BLaER1 treated with 17β-estradiol and CSF1 and Interleukin-3, amounts not matched to agents 10 nM and 100 nM (cell line): ENCODE measurements around the gene NCOA7.

Source experiments
- H3K27ac ChIP-seq, 11 experiments: shearing (Covaris generic); formaldehyde crosslinking; 2 replicates each; pipeline ENCODE4 v1.8.1; 2022
- H3K27me3 ChIP-seq, 11 experiments: shearing (Covaris generic); formaldehyde crosslinking; 2 replicates each; pipeline ENCODE4 v1.8.1; 2022
- H3K36me3 ChIP-seq, 11 experiments: shearing (Covaris generic); formaldehyde crosslinking; 2 replicates each; pipeline ENCODE4 v1.8.1; 2022
- H3K4me1 ChIP-seq, 10 experiments: shearing (Covaris generic); formaldehyde crosslinking; 2 replicates each; pipeline ENCODE4 v1.8.1; 2022
- H3K4me2 ChIP-seq, 11 experiments: shearing (Covaris generic); formaldehyde crosslinking; 2 replicates each; pipeline ENCODE4 v1.8.1; 2022
- H3K4me3 ChIP-seq, 10 experiments: shearing (Covaris generic); formaldehyde crosslinking; 2 replicates each; pipeline ENCODE4 v1.8.1; 2022
- H3K9ac ChIP-seq, 11 experiments: shearing (Covaris generic); formaldehyde crosslinking; 2 replicates each; pipeline ENCODE4 v1.8.1; 2022
- H3K9me3 ChIP-seq, 11 experiments: shearing (Covaris generic); formaldehyde crosslinking; replicated peaks in 1 of 11; 2 replicates each; pipeline ENCODE4 v1.8.1; 2022
- H4K20me1 ChIP-seq, 11 experiments: shearing (Covaris generic); formaldehyde crosslinking; 2 replicates each; pipeline ENCODE4 v1.8.1; 2022
- Cebpa-rat ChIP-seq, 11 experiments: shearing (Covaris generic); IDR thresholded peaks; 2 replicates each; pipeline ENCODE4 v1.8.1; 2022

Gene NCOA7

DNA sequence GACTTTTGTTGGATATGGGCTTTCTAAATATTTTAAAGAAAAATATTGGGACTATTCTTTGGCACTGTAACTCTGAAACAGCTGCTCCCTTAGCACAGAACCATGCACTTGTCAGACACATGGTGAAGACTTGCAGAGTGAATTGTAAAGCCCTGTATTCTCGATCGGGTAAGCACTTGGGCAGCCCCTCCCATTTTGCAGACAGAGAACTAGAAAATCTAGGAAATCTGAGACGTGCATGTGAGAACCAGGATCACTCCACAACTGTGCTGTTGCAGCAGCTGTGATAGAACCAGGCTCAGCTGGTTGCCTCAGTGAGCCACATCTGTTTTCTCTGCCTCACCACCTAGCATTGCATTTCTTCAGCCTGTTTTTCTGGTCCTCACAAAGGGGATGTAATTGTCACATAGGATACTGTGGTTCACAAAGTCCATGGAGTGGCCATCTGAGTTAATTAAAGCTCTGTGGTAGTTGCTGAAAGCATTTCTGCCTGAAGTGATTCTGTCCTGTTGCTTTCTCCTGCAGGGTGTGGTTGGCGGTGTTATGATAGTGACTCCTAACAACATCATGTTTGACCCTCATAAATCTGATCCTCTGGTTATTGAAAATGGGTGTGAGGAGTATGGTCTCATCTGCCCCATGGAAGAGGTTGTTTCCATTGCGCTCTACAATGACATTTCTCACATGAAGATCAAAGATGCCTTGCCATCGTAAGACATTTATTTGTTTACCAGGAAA, 94.0 kb downstream of the NCOA7 start:
- peaks cover 30 to 73% (median 49%) of the 10 kb centered on the region in 11 experiments for H3K36me3 ChIP-seq
- no peak for TF ChIP-seq Cebpa-rat (IDR thresholded peaks at IDR 0.05)
- no peak overlapping the region for H3K4me2 ChIP-seq
- H3K27me3 ChIP-seq: no peaks in the 10 kb centered on the region
- H4K20me1 ChIP-seq: no peaks in the 10 kb centered on the region
- H3K27ac ChIP-seq: no peak overlapping the region
- no peaks in the 10 kb centered on the region for H3K9me3 ChIP-seq
- H3K9ac ChIP-seq: no peak overlapping the region
- H3K4me3 ChIP-seq: no peak overlapping the region
- peaks cover 4 to 10% (median 7%) of the 10 kb centered on the region in 10 experiments; a peak in 13 of 20 replicates for H3K4me1 ChIP-seq

DNA sequence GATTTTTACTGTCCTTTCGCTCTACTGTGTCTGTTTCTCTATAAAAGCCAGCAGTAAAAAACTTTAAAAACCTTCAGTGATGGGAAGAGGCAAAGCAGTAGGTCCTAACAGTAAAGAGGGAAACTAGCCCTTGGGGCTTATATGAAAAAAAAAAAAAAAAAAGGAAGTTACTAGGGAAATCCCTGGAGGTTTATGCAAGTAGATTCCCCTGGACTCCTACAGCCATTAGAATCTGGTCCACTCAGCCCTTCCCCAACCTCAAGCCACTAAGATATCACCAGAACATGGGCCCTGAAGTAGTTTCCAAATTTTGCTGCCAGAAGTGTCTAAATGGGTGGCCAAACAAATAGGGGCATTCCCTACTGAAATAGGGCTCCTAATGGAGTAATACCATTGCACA, 95.3 kb downstream of the NCOA7 start:
- Histone ChIP-seq H4K20me1 (no peaks in the 10 kb centered on the region), H3K27ac (no peak overlapping the region), H3K4me1 (peaks cover 4 to 10% (median 7%) of the 10 kb centered on the region in 10 experiments; a peak in 13 of 20 replicates), H3K9ac (no peak overlapping the region), H3K4me3 (no peak overlapping the region), H3K9me3 (no peaks in the 10 kb centered on the region), H3K27me3 (no peaks in the 10 kb centered on the region), H3K36me3 (peaks cover 26 to 72% (median 44%) of the 10 kb centered on the region in 11 experiments), H3K4me2 (peak overlapping the region in 1 of 11 experiments; percentile 39; a peak in 2 of 22 replicates)
- no peak for TF ChIP-seq Cebpa-rat (IDR thresholded peaks at IDR 0.05)

DNA sequence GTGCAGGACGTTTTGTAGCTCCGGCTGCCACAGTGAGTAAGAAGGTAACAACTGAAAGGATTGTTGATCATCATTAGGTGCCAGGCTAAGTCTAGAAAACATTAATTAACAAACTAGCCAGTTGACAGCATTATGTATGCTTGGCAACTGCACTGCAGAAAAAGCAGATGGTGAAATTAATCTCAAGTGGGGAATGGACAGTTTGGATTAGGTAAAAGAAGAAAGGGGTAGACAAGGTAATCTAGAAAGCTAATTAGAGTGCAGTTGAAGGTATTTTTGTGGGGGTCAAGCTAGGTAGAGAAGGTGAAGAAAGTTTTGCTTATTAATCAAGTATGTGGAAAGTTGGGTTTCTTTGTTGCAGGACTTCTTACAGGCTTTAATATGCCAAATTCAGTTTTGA, 96.2 kb downstream of the NCOA7 start:
- H3K9ac ChIP-seq: no peak overlapping the region
- H3K27me3 ChIP-seq: no peaks in the 10 kb centered on the region
- H3K4me1 ChIP-seq: peaks cover 4 to 10% (median 7%) of the 10 kb centered on the region in 10 experiments; a peak in 13 of 20 replicates
- H3K36me3 ChIP-seq: peaks cover 18 to 70% (median 35%) of the 10 kb centered on the region in 11 experiments; a peak in 21 of 22 replicates
- no peak for TF ChIP-seq Cebpa-rat (IDR thresholded peaks at IDR 0.05)
- no peaks in the 10 kb centered on the region for H4K20me1 ChIP-seq
- no peak overlapping the region for H3K4me2 ChIP-seq
- no peak overlapping the region for H3K27ac ChIP-seq
- H3K9me3 ChIP-seq: no peaks in the 10 kb centered on the region
- no peak overlapping the region for H3K4me3 ChIP-seq

DNA sequence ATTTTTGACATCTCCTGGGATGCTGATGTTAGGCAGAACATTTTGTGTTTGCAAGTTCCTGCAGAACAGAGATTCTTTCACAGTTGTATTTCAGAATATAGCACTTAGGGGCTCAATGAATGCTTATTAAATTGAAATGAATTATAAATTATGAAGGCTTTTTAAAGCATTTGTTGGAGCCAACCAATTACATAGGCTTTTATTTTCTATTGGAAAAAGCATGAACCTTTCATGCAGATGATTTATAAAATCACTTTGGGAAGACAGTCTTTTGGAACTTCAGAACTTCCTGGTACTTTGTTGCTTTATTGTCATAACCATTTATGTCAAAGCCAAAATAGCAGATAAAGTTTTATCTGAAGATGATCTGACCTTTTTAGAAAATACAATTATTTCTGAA, 96.6 kb downstream of the NCOA7 start:
- Histone ChIP-seq H3K27me3 (no peaks in the 10 kb centered on the region), H3K9ac (no peak overlapping the region), H4K20me1 (no peaks in the 10 kb centered on the region), H3K4me2 (no peak overlapping the region), H3K4me1 (peaks cover 4 to 10% (median 7%) of the 10 kb centered on the region in 10 experiments; a peak in 13 of 20 replicates), H3K27ac (no peak overlapping the region), H3K36me3 (peaks cover 14 to 69% (median 32%) of the 10 kb centered on the region in 11 experiments; a peak in 21 of 22 replicates), H3K4me3 (no peak overlapping the region), H3K9me3 (no peaks in the 10 kb centered on the region)
- TF ChIP-seq Cebpa-rat (IDR thresholded peaks at IDR 0.05): no peak

DNA sequence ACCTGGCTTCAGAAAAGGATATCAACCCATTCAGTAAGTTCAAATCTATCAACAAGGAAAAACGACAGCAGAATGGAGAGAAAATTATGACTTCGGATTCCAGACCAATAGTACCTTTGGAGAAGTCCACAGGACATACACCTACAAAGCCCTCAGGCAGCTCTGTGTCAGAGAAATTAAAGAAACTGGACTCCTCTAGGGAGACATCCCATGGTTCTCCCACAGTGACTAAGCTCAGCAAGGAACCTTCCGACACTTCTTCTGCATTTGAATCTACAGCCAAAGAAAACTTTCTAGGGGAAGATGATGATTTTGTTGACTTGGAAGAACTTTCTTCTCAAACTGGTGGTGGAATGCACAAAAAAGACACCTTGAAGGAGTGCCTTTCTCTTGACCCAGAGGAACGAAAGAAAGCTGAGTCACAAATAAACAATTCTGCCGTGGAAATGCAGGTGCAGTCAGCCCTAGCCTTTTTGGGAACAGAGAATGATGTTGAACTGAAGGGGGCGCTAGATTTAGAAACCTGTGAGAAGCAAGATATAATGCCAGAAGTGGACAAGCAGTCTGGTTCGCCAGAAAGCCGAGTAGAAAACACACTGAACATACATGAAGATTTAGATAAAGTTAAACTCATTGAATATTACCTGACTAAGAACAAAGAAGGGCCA, 98.4 kb downstream of the NCOA7 start:
- H4K20me1 ChIP-seq: no peaks in the 10 kb centered on the region
- H3K9me3 ChIP-seq: no peaks in the 10 kb centered on the region
- no peak overlapping the region for H3K27ac ChIP-seq
- H3K9ac ChIP-seq: no peak overlapping the region
- no peak for TF ChIP-seq Cebpa-rat (IDR thresholded peaks at IDR 0.05)
- no peaks in the 10 kb centered on the region for H3K27me3 ChIP-seq
- H3K4me2 ChIP-seq: no peak overlapping the region
- peaks cover 4 to 10% (median 7%) of the 10 kb centered on the region in 10 experiments; a peak in 13 of 20 replicates for H3K4me1 ChIP-seq
- H3K4me3 ChIP-seq: no peak overlapping the region
- peaks cover 8 to 60% (median 30%) of the 10 kb centered on the region in 11 experiments; a peak in 20 of 22 replicates for H3K36me3 ChIP-seq

DNA sequence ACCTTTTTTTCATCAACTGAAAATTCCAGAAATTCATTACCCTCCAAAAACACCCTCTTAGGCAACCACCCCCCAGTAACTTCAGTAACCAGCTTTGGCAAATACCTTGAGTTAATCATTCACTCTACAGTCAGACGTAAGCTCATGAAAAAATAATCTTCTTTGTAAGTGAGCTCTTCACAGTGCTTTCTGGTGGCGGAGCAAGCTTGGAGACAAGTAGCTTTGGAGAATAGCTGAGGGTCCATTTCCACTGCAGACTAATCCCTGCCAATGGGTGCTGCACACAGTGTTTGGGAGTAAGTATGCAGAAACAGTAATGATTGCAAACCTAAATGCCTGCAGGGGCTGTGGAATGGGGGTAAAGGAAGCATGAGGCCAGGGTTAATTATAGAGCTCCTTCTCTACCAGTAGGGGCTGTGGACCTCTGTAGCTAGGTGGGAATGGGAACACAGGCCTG, 109.0 kb downstream of the NCOA7 start:
- no peak overlapping the region for H3K4me2 ChIP-seq
- H3K27ac ChIP-seq: no peak overlapping the region
- no peak overlapping the region for H3K4me3 ChIP-seq
- TF ChIP-seq Cebpa-rat (IDR thresholded peaks at IDR 0.05): no peak
- H4K20me1 ChIP-seq: no peaks in the 10 kb centered on the region
- no peaks in the 10 kb centered on the region for H3K27me3 ChIP-seq
- H3K4me1 ChIP-seq: no peaks in the 10 kb centered on the region
- no peak overlapping the region for H3K9ac ChIP-seq
- no peaks in the 10 kb centered on the region for H3K9me3 ChIP-seq
- peaks cover 4 to 26% (median 9%) of the 10 kb centered on the region in 11 experiments; a peak in 15 of 22 replicates for H3K36me3 ChIP-seq

DNA sequence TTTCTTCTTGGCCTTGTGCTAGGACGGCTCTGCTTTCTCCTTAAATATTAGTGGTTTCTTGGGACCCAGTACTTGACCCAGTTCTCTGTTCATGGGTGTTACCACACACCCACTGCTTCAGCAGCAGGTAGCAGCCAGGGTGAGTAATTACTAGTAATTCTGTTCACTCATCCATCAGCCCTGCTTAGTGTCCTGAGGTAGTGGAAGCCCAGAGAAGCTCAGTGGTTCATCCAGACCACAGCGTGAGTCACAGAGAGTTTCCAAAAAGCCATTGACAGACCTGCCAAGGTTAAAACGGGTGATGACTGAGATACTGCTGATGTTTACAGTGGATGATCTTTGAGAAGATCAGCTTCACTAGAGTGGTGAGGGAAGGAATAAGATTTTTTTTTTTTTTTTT, 114.1 kb downstream of the NCOA7 start:
- no peak for TF ChIP-seq Cebpa-rat (IDR thresholded peaks at IDR 0.05)
- no peaks in the 10 kb centered on the region for H4K20me1 ChIP-seq
- H3K27ac ChIP-seq: no peak overlapping the region
- no peak overlapping the region for H3K4me3 ChIP-seq
- H3K36me3 ChIP-seq: peaks cover 0 to 24% (median 8%) of the 10 kb centered on the region in 11 experiments; a peak in 12 of 22 replicates
- H3K27me3 ChIP-seq: no peaks in the 10 kb centered on the region
- H3K9me3 ChIP-seq: no peaks in the 10 kb centered on the region
- no peak overlapping the region for H3K9ac ChIP-seq
- no peak overlapping the region for H3K4me2 ChIP-seq
- peaks cover 0 to 15% (median 2%) of the 10 kb centered on the region in 10 experiments; a peak in 8 of 20 replicates for H3K4me1 ChIP-seq

DNA sequence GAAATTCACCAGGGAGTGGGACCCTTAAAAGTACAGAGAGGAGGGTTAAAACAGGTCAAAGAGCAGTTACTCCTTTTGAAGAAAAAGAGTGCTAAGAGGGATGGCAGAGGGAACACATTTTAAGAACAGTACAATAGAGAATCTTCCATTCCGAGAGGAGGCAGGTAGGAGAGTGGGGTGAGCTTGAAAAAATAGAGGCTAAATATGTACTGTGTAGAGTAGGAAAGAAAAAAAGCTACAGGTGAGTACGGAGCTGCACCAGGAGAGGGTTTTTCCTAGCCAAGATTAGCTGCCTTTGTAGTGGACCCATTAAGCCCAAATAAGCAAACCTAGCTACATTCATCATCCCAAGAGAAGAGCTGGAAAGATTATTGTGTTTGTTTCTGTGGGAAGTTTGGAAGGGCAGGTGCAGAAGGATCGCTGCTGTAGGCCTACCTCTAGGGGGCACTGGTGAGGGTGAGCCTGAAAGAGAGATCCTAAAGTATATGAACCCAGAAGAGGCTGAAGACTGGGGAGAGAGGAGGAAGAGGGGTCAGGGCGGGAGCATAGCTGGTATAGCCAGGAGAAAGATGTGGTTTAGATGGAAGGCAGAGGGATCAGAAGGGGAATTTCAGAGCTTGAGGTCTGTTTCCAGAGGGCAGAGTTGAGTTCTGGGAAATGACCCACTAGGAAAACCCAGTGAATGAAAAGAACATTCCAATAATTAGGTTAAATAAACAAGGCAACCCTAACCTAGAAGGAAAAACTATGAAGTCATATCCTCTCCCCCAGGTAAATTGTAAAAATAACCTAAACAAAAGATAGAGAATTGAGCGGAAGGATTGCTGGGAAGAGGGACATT, 115.6 kb downstream of the NCOA7 start:
- no peaks in the 10 kb centered on the region for H3K9me3 ChIP-seq
- H3K36me3 ChIP-seq: peaks cover 0 to 24% (median 7%) of the 10 kb centered on the region in 11 experiments; a peak in 12 of 22 replicates
- no peak overlapping the region for H3K4me3 ChIP-seq
- H3K4me2 ChIP-seq: no peak overlapping the region
- H3K27me3 ChIP-seq: no peaks in the 10 kb centered on the region
- H3K4me1 ChIP-seq: peaks cover 0 to 30% (median 8%) of the 10 kb centered on the region in 10 experiments; a peak in 10 of 20 replicates
- H4K20me1 ChIP-seq: no peaks in the 10 kb centered on the region
- H3K9ac ChIP-seq: no peak overlapping the region
- H3K27ac ChIP-seq: no peak overlapping the region
- TF ChIP-seq Cebpa-rat (IDR thresholded peaks at IDR 0.05): no peak
